ENCODE results near the gene MYEOV.

The MYEOV gene

DNA sequence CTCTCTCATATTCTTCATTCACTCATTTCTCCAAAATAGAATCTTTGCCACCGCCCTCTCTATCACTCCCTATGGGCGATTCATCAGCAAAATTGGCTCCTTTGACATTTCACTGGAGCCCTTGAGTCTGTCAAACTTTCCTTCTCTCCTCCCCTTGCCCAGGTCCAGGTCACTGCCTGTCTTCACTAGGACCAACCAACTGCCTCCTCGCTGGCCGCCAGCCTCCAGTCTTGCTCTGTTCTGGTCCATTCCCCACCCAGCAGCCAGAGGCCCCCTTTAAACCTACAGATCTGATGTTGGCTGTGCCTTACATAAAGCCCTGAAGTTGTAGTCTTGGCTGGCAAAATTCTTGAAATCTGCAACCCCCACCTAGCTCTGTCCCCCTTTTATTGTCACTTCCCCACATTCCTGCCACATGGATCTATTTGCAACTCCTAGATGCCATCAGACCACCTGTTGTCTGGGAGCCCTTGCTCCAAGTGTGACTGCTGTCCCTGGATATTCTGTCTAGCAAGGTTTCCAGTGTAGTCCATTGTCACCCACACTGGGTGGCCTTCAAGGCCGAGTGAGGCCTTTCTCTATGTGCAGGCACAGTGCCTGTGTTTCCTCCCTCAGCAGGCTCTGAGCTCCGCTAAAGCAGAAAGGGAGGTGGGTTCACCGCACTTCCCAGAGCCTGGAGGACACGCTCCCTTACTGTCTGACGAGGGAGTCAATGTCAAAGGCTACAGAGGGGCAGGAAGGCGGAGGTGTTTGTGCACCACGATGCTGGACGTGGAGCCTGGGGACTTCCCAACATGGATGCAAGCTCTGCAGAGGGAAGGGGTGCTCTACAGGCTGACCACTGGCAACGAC is 25.5 kb downstream of the MYEOV start:
- no peak for DNase-seq

DNA sequence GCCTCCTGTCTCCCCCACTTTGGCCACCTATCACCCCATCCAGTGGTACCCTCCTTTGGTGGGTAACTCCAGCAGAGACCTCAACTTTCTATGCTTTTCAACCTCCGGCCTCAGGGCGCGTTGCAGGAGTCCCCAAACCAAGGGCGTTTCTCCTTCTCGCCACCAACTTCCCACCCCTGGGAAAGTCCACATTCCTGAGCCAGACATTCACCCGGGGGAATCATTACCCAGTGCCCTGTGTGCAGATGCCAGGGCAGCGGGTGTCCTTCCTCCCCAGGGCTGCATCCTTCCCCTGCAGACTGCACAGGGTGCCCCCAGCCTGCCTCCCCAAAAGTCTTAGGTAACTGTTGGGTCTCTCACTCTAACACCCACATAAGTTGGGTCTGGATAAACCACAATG is 26.4 kb downstream of the MYEOV start:
- no peak for DNase-seq

DNA sequence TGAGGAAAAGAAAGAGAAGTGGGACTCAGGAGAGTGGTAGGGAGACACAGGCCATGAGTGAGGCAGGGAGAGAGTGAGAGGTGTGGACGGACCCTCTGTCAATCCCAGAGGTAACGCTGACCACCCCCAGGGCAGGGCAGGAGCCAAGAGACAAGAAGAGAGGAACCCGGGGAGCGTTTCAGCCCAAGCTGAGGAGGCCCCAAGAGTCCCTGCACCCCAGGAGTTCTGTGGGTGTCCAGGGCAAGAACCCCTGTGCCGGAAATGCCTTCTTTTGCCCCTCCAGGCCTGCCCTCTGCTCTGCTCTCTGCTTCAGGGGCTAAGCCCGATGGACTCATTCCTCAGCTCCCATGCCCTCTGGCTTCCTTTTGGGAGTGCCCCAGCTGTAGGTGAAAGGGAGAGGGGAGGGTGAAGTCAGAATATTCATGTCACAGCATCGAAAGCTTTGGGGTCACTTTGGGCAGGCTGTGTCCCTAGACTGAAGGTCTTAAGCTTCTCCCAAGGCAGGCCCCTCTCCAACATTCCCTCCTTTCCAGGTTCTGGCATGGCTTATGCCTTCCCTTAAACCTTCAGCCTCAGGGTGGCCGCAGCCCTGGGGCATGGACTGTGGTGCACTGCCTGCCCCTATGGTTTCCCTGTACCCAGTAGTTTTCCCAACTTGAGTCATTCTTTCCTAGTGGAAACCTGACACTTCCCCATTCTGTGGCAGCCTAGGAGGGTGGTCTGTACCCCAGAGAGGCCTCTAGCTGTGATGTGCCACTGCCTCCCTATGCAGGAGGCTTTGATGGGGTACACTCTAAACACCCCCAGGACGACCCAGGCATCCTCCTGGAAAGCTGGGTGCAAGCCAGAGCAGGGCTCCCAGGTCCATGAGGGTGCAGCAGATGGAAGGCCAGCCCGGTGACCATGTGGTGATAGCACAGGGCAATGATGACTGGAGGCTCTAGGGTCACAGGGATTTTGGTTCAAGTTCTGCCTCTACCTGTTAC is 27.1 kb downstream of the MYEOV start:
- DNase-seq = no peak

DNA sequence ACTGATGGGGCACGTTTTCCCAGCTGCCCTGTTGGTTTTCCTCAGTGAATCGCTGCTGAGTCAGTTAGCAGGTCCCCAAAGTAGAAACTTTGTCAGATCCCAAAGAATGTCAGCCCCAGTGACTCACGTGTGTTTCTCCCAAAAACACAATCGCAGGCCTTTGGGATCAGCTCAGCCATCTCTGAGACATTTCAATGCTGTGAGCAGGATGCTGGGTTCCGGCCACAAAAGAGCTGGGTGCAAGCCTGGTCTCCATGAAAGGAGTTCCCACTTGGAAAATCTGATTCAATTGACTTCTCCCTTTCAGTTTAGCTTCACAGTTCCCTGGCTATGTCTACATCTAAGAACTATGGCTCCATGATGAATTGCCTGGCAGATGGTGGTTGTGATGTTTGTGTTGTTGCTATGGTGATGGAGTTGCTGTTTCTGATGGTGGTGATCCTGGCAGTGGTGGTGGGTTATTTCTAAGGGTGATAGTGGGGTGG is 28.0 kb downstream of the MYEOV start:
- no peak for DNase-seq

DNA sequence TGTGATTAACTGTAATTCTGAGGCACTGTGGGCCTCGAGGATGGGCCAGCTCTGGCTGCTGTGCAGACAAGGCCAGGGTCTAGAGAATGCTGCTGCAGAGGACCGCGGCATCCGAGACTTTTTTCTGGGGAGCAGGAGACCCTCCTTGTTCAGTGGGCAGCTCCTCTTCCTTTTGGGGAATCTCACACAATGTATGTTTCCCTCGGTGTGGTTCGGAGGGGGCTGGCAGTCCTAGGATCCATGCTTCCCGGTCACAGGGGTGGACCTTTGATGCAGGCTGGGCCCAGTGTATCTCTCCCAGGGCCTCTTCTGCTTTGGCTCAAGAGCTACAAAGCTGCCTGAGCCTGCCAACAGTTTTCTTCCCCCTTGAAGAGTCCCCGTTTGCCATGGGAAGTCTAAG is 31.5 kb downstream of the MYEOV start:
- DNase-seq = no peak

DNA sequence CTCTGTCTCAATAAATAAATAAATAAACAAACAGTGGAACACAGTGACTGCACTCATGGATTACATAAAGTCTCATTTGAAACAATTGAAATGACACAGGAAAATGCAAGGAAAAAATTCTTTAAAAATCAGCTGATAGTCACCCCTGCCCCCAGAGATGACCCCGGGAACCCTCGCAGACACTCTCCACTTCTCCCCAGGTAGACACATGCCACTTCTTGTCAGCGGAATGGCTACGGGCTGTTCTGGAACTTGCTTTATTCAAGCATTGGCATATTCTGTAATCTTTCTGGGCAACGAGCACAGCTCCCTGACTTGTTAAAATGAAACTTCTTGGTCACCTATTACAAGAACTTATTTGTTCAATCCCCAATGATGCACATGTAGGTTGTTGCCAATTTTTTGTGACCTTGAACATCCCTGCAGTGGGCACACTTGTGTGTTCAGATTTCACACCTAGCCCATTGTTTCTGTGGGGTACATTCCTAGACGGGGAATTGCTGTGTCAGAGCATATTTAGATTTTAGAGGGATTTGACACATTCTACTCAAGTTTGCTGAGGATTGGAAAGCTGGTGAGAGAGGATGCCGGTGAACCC is 32.8 kb downstream of the MYEOV start:
- no peak for DNase-seq

DNA sequence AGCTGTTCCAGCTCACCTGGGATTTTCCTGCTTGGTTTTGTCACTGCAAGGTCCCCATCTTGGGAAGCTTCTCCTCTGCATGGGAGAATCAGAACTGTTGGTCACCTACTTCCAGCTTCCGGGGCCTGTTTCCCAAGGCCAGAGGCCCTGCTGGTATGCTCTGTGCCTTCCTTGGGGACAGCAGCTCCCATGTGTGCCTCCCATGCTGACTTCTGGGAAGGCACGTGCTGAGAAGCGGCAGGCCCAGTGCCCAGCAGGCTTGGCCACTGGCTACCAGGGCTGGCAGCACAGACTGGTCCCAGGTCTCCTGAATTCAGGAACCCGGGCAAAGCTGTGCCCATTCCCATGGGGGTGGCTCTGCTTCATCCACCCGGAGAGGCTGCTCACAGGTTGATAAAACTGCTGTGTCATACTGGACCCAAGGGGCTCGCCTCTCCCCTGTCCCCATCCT is 33.8 kb downstream of the MYEOV start:
- no peak for DNase-seq

DNA sequence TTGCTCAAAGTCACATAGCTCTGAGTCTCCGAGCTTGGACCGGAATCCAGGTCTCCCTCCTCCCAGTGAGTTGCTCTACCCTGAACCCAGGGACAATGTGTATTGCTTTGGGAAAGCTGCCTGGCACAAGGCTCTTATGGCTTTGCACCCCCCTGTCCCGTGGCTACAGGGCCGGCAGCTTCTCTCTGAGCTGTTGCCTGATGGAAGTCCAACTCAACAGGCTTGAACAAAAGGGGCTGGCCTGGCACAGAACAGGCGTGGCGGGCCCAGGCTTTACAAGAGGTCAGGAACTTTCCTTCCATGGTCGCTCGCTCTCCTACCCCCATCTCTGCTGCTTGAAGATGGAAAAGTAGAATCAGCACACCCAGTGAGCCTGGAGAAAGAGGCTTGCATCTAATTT is 34.3 kb downstream of the MYEOV start:
- no peak for DNase-seq

DNA sequence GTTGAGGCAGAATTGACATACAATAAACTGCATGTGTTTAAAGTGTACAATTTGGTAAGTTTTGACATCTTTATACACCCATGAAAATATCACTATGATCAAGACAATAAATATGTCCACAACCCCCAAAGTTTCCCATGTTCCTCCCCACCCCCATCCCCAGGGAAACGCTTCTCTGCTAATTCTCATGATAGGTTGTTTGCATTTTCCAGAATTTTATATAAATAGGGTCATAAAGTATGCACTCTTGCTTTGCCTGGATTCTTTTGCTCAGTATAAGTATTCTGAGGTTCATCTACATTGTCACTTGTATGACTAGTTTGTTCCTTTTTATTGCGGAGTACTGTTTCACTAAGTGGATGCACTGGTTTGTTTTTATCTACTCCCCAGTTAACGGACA is 35.6 kb downstream of the MYEOV start:
- no peak for DNase-seq

DNA sequence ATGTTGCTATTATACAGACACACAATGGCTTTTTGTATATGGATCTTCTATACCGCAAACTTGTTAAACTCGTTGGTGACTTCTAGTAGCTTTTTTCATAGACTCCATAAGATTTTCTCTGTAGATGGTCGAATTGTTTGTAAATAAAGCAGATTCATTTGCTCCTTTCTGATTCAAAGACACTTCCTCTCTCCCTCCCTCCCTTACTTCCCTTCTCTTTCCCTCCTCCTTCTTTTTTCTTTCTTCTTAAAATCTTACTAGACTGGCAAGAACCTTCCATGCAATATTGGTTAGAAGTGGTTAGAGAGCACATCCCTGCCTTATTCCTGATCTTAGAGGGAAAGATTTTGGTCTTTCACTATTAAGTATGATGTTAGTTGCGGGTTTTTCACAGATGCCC is 36.4 kb downstream of the MYEOV start:
- no peak for DNase-seq

DNA sequence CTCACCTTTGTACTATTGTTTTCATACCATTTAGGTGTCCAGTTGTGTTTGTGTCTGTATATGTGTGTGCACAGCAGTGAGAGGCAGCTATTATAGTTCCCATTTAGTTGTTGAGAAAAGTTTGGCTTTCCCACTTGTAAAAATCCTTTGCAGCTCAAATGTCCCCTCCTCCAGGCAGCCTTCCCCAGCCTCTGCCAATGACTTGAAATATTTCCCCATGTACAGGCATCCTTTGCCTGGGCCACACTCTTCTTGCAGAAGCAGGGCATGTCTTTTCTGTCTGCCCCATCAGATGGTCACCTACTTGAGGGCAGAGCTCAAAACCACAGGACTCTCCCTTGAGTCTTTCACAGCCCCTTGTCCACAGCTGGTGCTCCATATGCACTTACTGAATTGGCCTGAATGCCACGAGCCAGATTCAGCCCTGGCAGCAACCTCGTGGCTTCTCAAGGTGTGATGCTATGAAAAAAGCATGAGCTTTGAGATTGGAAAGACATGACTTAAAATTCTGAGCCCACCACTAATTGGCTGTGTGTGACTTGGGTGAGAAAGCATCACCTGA is 39.3 kb downstream of the MYEOV start:
- no peak for DNase-seq

DNA sequence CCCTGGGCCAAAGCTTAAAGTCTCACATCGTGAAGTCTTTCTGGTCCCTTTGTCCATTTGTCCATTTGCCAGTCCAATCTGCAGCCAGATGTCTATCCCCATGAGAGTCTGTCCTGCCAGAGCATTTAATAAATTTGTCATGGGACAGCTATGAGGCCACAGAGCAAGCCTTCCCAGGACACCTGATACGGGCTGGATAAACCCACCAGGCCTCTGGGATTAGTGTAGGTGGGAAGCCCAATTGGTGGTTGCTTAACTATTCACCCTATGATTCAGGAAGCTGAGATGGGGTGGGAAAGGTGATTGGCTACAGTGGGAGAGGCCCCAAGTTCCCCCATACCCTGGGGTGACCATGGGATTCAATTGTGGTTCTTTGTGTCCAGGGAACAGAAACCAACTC is 39.9 kb downstream of the MYEOV start:
- no peak for DNase-seq

DNA sequence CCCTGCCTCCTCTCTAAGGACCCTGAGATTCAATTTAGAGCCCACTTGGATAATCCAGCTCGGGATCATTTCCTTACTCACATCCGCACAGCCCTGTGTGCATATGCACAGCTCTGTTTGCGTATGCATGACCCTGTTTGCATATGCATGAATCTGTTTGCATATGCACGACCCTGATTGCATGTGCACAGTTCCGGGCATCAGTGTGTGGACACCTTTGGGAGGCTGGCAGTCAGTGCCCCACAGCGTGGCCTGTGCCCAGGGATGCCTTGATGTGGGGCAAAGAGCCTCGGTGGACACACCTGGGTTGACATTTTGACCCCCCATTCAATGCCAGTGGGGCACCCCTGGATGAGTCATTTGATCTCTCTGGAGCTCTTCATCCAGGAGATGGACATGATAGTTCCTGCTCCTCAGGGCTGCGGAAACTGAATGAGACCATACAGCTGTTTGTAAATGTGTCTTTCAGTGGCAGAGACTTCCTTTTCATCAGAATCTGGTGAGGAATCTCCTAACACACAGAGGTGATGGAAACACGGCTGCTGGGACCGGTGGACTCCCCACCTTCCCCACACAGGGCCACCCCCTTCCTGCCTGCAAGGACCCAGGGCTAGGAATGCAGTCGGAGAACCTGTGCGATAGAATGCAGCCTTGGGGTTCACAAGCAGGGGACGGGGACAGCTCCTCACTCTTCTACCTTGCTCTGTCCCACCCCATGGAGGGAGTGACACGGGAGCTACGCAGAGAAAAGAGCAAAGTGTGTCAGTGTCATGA is 41.2 kb downstream of the MYEOV start:
- no peak for DNase-seq

DNA sequence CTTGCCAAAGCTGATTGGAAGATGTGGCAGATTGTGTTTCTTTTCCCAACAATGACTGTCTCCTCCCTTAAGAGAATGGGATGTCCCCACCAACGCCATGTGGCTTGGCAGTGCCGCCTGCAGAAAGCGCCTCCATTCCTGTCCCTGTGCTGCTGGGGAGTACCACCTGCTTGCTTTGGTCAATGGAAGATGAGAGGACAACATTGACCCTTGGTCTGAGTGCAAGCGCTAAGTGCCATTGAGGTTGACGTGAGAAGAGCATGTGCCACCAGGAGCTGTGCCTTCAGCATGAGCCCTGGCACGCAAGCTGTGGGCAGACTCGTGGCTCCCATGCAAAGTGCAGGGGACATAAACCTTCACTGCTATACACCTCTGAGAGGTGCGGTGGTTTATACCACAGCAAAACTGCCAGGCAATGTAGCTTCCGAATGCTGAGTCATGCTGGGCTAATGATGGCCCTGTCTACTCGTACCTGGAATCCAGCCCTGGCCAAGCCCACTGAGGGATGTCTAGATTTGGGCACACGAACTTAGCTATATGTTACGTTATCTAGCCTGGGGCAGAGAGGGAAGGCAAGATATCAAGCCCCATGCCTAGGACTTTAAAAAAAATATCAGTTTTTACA is 41.9 kb downstream of the MYEOV start:
- DNase-seq = no peak

DNA sequence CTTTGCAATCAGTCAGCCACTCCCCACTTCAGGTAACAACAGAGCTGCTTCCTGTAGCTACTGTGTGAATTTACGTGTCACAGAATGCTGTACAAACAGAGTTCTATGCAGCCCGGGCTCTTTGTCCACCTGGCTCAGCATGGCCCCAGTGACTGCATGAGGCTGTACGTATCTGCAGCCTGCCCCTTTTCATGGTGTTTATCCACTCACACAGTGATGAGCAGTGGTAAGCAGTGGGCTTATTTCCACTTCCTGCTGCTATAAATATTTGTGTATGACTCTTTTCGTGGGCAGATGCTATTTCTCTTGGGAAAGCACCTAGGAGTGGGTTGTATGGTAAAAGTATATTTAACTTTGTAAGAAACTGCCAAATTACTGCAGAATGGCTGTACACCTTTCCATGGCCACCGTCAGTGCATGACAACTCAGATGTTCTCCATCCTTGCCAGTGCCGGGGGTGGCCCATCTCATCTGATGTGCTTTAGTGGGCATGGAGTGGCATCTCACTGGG is 43.3 kb downstream of the MYEOV start:
- DNase-seq = peak; percentile 10

DNA sequence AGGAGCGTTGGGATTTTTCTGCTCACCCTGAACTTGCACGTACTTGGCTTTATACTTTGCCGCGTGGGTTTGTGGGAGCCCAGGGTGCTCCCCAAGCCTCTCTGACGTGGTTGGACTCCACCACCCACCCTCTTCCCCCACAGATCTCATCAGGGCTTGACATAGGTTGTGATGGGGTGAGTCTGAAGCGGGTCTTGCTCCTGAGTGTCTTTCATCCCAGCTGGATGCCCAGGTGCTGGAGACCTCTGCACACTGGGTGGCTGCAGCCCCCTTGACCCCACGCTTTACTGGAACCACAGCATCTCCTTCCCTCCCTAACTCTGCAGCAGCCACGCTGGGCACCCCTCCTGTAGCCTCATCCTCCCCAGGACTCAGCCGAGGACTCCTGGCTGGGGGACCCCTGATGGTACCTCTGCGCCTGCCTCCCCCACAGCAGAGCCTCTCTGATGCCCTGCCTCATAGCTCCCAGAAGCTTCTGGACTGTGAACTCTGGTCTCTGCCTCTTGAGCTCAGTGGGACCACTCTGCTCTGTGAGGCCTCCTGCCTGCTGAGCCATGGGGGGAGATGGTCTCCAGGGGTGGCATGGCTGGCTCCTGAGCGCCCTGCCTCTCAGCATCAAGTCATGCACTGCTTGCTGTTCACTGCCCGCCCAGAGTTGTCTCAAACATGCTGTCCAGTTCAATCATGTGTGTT is 45.2 kb downstream of the MYEOV start:
- no peak for DNase-seq

DNA sequence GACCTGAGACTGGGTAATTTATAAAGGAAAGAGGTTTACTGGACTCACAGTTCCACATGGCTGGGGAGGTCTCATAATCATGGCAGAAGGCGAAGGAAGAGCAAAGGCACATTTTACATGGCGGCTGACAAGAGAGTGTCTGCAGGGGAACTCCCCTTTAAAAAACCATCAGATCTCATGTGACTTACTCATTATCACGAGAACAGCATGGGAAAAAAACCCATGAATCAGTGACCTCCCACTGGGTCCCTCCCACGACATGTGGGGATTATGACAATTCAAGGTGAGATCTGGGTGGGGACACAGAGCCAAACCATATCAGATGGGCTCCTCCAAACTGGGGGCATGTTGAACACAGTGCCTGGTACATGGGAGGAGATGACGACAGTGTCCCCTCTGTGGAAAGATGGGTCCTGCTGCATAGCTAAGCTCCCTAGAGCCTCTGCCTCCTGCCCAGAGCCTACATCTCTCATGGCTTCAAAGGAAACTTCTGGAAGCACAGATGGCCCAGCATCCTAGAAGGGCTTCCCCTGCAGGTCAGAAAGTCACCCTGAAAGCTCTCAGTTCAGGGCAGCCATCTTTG is 46.1 kb downstream of the MYEOV start:
- no peak for DNase-seq

DNA sequence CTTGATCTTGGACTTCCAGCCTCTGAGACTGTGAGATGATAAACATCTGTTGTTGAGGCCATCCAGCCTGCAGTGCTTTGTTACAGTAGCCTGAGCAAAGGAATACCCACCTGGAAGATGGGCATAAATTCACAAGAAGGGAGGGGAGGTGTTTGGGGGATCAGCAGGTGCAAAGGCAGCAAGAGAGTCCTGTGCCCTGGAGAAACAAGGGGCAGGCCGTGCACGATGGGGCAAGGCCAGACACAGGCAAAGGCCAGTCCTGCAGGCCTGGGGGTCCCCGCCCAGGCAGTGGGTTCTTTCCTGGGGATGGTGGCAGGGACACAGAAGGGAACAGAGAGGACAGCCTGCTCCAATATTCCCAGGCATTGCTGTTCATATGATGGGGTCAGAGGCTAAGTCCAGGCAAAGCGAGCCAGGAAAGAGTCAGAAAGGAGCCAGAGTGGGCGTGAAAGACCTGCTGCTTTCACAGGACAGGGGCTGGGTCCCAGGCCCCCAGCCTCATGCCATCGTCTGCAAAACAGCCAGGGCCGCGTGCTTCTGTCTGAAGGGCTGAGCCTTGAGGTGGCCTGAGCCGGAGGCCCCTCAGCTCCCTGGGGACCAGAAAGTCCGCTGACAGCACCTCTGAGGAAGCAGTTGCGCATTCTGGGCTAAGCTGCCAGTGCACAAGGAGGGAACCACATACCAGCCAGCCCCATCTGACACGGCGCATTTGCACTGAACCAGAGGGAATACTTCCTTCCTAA is 48.8 kb downstream of the MYEOV start:
- DNase-seq = no peak

Measured in CD4-positive, alpha-beta T cell treated with Interleukin-6 for 4 hours (primary cell).